ENCODE results near the gene IL4R.

The IL4R gene

DNA sequence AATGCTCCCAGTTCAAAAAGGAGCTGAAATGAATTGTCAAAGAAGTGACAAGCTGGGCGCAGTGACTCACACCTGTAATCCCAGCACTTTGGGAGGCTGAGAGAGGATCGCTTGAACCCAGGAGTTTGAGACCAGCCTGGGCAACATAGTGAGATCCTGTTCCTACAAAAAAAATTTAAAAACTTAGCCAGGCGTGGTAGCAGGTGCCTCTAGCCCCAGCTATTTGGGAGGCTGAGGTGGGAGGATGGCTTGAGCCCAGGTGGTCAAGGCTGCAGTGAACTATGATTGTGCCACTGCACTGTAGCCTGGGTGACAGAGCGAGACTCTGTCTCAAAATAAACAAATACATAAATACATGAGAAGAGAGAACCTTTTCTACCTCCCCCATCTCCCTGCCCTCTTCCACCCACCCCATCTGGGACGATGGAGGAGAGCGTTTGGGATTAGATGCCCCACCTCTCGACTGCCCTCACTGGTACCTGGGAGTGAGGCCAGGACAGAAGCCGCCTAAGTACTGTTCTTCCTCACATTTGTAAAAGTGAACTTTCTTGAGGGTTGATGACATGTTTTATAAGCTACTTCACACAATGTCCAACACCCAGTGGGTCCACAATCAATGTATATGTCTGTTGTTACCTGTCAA lies 2.4 kb downstream of the IL4R start:
- TF ChIP-seq CTCF (IDR thresholded peaks at IDR 0.05; ENCODE audit: low read depth, low read length): no peak

GRCh38 chr16:27317320-27317719 lies 3.5 kb downstream of the IL4R start:
- no peak for TF ChIP-seq CTCF (IDR thresholded peaks at IDR 0.05; ENCODE audit: low read depth, low read length)
- no peak for DNase-seq (ENCODE audit: extremely low read depth, low read depth)

More for the DNA sequence above, 2.4 kb downstream of the IL4R start:
- no peak for DNase-seq (ENCODE audit: extremely low read depth, low read depth)

DNA sequence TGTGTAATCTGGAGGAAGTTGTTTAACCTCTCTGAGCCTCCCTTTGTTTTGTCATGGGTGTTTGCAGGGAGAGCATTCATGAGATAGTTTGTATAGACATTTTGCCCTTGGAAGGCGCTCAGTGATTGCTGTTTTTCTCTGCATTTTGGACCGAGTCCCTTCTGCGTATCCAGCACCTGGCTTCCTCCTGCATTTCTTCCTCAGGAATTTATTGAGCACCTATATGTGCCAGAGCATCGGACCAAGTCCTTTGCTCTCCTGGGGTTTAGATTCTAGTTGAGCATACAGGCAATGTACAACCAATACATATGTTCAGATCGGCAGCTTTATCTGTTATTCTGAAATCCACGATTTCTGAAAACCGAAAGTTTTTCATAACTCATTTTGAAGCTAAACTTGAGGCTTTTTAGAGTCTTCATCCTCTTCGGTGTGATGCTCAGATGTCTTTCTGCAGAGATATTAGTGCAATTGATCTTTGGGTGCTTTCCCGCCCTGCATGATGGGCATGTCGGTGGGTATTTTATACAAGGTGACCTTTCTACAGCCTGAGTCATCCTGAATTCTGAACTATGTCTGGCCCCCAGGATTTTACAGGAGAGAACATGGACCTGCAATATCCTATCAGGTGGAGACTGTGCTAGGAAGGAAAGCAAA lies 4.1 kb downstream of the IL4R start:
- DNase-seq (ENCODE audit: extremely low read depth, low read depth): no peak
- TF ChIP-seq CTCF (IDR thresholded peaks at IDR 0.05; ENCODE audit: low read depth, low read length): no peak

DNA sequence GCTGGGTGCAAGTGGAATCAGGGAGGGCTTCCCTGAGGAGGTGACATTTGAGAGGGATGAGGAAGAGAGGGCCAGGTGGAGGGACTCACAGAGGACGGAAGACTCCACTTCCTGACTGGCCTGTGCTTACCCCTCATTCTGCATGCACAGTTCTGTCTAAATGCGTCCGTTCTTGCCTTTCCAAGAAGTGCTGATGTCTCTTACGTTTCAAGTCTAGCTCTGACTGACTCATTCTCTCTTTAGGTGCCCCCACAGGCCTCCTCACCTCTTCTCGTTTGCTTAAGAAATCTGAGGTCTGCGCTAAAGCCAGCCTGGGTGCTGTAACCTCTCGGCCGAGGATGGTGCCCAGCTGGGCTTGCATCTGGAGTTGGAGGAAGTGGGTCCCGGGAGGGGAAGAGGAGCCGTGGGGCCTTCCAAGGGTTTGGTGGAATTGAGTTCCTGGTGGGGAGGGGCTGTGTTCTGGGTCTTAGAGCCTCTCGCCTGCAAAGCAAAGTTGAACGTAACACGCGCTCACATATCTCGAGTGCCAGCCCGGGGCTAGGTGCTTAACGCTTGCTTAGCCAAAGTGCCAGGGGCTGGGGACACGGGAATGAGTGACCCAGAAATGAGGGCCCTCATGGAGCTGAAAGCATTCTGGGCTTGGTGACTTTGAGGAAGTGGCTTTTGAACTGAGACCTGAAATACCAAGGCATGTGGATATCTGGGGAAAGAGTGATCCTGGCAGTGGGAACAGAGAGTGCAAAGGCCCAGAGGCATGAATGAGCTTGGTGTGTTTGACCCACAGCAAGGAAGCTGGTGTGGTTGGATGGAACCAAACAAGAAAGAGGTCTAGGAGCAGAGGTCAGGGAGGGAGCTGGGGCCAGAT lies 4.8 kb downstream of the IL4R start:
- TF ChIP-seq CTCF (IDR thresholded peaks at IDR 0.05; ENCODE audit: low read depth, low read length): no peak
- DNase-seq (ENCODE audit: extremely low read depth, low read depth): no peak

- TF ChIP-seq CTCF (IDR thresholded peaks at IDR 0.05; ENCODE audit: low read depth, low read length): no peak
- no peak for DNase-seq (ENCODE audit: extremely low read depth, low read depth)
Measured at GRCh38 chr16:27319257-27319965, 5.6 kb downstream of the IL4R start.

DNA sequence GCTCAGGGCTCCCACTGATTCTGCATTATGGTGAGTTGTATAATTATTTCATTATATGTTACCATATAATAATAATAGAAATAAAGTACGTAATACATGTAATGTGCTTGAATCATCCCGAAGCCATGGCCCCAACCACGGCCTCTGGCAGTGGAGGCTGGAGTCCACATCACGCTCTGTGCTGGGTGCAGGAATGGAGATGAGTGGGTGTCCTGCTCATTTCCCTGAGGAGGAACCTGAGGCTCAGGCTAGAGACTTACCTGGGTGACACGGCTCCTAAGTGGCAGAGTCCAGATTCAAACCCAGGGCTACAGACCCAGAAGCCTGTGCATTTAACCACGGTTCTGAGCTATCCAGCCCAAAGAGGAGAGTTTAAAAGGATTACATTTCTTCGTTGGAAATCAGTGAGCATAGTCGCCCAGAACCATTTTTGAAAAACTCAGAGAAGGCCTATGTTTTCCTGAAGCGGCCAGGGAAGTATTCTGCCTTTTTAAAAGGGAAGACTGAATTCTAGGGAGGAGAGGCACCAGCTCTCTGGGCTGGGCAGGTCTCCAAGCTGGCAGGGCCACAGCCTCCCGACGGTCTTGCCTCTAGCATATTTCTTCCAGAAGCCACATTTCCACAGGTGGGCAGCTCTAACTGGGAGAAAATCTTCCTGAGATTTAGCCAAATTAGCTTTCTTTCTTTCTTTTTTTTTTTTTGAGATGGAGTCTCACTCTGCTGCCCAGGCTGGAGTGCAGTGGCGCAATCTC lies 6.7 kb downstream of the IL4R start:
- DNase-seq (ENCODE audit: extremely low read depth, low read depth): no peak

More for the DNA sequence above, 6.7 kb downstream of the IL4R start:
- no peak for TF ChIP-seq CTCF (IDR thresholded peaks at IDR 0.05; ENCODE audit: low read depth, low read length)
